NCI-H146 treated with DMSO at 0.1 percent for 48 hours (cell line): ENCODE results near the gene SGMS2.

ENCODE experiments used
- DNase-seq: peaks from one replicate; lab custom pipeline; 2025; ENCODE audit not compliant: unreplicated experiment; lab: John Stamatoyannopoulos, UW

The SGMS2 gene

GRCh38 chr4:107824350-107825071, at the start of gene SGMS2:
TSS of gene SGMS2 (plus strand) at chr4:107824932. CDS start at chr4:107895554, 70,622 bp downstream.
- DNase-seq = no peak

- no peak for DNase-seq
These were observed 46.8 kb upstream of the SGMS2 start for GRCh38 chr4:107777890-107778289.

GRCh38 chr4:107778784-107779530, 45.8 kb upstream of the SGMS2 start:
- DNase-seq = no peak

- no peak for DNase-seq
These were observed 44.1 kb upstream of the SGMS2 start for GRCh38 chr4:107780665-107781064.

GRCh38 chr4:107791902-107792301, 32.8 kb upstream of the SGMS2 start:
- no peak for DNase-seq

GRCh38 chr4:107792711-107793110, 32.0 kb upstream of the SGMS2 start:
- no peak for DNase-seq

GRCh38 chr4:107793996-107794395, 30.7 kb upstream of the SGMS2 start:
- DNase-seq = no peak

GRCh38 chr4:107799669-107800450, 24.9 kb upstream of the SGMS2 start:
- no peak for DNase-seq

GRCh38 chr4:107800706-107801105, 24.0 kb upstream of the SGMS2 start:
- no peak for DNase-seq

GRCh38 chr4:107801766-107802211, 22.9 kb upstream of the SGMS2 start:
- DNase-seq = no peak

GRCh38 chr4:107804956-107805355, 19.8 kb upstream of the SGMS2 start:
- no peak for DNase-seq

- no peak for DNase-seq
These were observed 18.5 kb upstream of the SGMS2 start for GRCh38 chr4:107806196-107806595.

- DNase-seq = no peak
These were observed 16.2 kb upstream of the SGMS2 start for GRCh38 chr4:107808572-107808971.

GRCh38 chr4:107809210-107809609, 15.5 kb upstream of the SGMS2 start:
- no peak for DNase-seq

- no peak for DNase-seq
These were observed 10.0 kb upstream of the SGMS2 start for GRCh38 chr4:107814758-107815157.

- DNase-seq = no peak
These were observed 9.6 kb upstream of the SGMS2 start for GRCh38 chr4:107815158-107815557.

GRCh38 chr4:107818301-107818910, 6.3 kb upstream of the SGMS2 start:
- no peak for DNase-seq

GRCh38 chr4:107823870-107824349, 822 bp upstream of the SGMS2 start:
- DNase-seq = no peak

GRCh38 chr4:107825072-107825824, 516 bp downstream of the SGMS2 start:
- DNase-seq = peak; percentile 20

- DNase-seq = no peak
These were observed 1.8 kb downstream of the SGMS2 start for GRCh38 chr4:107826421-107826980.
